Inferior parietal cortex (tissue), 1 donor: ENCODE measurements around the gene CLSTN2.
A peak's percentile ranks its signal among the peaks of the same experiment; 100 is the strongest.

ENCODE experiments used
- DNase-seq: peaks from one replicate; pipeline ENCODE4 v3.0.0-alpha.2; 2016; ENCODE audit errors: extremely low spot score

The CLSTN2 gene

GRCh38 chr3:140093742-140094141 lies 158.8 kb downstream of the CLSTN2 start:
- peak; percentile 61 for DNase-seq

DNA sequence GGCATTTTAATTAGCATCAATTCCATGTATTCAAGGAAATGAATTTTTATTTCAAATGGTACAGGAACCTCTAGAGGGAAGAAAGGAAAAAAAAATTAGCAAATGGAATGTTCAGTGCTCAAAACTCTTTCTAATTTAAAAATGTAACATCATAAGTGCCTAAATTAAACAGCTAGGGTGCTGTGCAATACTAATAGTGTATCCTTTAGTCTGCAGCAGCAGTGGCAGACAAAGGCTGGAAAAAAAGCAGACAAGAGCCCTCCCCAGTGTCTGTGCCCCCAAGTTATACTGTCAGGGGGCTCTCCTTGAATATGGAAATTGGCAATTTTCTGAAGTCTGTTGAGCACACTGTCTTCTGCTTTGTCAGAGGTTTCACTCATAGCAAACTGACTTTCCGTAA lies 159.5 kb downstream of the CLSTN2 start:
- no peak for DNase-seq

- DNase-seq, result peak; percentile 21
These were observed 161.1 kb downstream of the CLSTN2 start for GRCh38 chr3:140096037-140096436.

DNA sequence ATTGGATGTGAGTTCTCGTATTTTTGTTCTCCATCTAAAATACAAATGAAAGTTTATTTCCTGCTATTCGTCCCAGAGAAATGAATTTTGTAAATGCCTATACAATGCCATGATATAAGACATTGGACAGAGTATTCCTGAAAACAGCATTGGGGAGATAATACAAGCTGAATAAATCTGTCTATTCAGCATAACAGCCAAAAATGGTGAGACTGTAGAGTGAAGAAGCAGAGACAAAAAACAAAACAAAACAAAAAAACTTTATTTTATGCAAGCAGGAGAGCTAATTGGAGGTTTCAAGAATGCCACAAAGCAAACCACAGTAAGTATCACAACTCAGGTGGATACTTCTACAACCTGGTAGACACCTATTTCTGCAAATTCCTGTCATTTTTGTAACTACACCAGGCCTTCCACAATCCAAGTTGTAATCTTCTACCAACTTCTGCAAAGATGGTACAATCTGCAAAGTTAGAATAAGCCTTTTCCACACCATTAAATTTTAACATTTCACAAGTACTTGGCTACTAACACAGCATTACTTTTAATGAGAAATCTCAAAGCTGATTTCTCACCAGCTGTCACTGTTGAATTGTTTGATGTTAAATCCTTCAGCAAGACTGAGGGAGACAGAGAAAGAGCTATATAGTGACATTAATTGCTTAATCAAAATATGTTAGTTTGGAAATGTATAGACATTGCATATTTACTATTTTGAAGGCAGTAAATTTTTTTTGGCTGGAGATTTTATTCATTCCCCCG lies 163.1 kb downstream of the CLSTN2 start:
- DNase-seq, result no peak

GRCh38 chr3:140100479-140100878 lies 165.5 kb downstream of the CLSTN2 start:
- DNase-seq, result no peak

DNA sequence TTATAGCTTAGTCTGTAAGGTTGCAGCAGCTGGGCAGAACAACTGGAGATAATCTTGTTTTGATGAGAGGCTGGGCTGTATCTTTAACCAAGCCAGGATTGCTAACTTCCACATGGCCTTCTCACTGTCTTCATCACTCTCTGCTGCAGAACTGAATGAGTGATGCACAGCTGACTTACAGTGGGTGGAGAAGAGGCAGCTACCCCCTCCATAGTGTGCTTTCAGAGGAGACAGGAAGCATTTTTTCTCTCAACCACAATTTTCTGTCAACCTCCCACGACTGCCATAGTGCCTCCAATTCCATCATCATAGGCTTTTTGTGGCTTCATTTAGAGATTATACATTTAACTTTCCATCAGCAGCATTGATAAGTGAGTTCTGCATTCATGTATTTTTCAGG lies 168.2 kb downstream of the CLSTN2 start:
- no peak for DNase-seq

GRCh38 chr3:140103986-140104645 lies 169.1 kb downstream of the CLSTN2 start:
- DNase-seq, result no peak

- no peak for DNase-seq
These were observed 179.2 kb downstream of the CLSTN2 start for GRCh38 chr3:140113996-140114788.

DNA sequence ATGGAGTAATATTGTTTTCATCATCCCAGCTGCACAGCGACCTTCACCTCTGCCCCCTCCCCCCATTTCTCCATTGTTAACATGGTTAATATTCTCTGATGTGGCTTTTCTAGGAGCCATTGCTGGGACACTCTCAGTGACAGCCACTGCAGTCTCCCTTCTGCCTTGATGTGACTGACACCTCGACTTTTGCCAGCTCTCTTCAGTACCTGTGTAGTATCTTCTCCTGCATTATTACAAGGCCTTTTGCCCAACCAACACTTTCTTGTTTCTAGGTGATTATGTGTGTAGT lies 179.8 kb downstream of the CLSTN2 start:
- DNase-seq, result no peak

DNA sequence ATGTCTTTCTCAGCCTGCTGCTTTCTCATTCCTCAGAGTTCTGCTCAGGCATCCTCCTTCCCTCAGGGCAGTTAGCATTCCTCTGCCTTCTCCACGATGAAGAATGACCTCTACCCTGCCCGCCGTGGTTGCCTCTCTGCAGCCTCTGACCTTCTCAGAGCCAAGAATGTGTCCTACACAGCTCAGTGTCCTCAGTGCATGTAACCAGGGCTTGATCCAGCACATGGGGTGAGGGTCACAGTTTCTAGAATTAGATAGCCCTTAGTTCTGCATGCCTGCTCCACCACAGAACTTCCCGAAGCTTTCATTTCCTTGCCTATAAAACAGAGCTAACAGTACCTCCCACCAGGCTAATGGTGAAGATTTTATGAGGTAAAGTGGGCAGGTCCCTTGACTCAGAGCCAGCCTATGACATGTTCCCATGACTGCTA lies 182.1 kb downstream of the CLSTN2 start:
- DNase-seq, result no peak

- DNase-seq, result no peak
These were observed 187.2 kb downstream of the CLSTN2 start for GRCh38 chr3:140122183-140122582.

DNA sequence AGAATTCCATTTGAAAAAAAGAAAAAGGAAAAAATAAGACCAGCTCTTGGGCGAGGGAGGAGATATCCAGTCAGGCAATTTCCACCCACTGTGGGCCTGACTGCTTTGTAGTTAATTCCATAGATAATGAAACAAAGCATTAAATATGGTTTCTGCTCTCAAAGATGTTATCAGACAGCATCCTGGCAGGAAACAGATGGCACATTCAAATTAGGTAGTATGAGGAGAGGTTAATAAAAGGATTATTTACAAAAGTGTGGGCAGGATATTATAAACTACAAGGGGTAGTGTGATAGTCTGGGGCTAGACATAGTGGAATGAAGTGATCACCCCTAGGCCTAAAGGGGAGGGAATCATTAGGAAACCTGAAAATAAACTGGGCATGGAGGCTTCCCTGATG lies 193.2 kb downstream of the CLSTN2 start:
- DNase-seq, result no peak

DNA sequence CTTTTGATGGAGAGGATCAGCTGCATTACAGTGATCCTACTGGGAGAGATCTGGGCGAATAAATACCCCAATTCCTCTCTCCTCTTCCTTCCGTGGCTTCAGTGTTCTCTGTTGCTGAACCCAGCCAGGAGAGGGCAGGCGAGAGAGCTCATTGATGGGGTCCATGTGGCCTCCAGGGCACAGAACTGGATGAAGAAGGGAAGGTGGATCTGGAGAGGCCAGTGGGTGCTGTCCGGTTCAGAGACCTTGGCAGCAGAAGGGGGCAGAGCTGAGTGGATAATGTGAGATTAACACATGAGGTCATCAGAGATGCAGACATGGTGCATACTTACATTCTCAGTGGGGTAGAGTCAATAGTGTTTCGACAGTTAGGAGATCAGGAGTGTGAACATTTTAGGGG lies 193.6 kb downstream of the CLSTN2 start:
- peak; percentile 43 for DNase-seq

DNA sequence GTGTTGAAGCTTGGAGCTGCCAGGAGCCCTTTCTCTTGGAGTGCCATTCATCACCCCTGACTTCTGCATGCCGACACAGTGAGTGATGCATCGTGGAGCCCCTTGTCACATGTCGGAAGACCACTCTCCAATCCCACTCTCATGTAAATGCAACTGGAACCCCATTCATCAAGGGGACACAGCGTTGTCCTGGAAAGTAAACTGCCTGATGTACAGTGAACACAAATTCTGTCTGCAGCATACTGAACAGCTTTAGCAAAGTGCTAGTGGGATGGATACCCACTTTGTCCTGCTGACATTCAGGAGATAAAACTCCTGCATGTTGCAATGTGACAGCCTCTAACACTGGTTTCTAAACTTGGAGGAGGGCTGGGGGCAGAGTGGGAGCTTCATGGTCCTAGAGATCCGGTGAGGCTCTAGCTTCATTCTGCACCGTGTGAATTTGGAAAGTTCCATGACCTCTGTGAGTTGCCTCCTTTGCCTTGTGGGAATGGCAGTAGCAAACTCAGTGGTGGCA lies 194.8 kb downstream of the CLSTN2 start:
- no peak for DNase-seq

GRCh38 chr3:140131895-140132294 lies 196.9 kb downstream of the CLSTN2 start:
- DNase-seq, result no peak

- DNase-seq, result no peak
These were observed 199.4 kb downstream of the CLSTN2 start for GRCh38 chr3:140134231-140134965.

DNA sequence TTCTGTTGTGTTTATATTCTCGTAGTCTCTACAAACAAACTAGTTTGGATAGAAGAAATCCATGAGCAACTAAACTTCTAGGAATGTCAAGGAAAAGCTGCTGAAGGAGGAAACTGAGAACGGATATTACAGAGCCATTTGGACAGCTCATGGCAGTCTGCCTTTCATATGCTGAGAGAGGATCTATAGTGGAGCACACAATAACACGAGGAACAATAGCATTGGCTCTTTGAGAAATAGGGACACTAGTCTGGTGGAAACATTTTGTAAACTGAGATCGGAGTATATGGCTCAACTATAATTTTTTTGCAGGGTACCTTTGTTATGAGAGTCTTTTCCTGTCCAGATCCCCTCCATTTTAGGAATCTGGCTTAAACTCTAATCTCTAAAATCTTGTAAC lies 200.5 kb downstream of the CLSTN2 start:
- no peak for DNase-seq

DNA sequence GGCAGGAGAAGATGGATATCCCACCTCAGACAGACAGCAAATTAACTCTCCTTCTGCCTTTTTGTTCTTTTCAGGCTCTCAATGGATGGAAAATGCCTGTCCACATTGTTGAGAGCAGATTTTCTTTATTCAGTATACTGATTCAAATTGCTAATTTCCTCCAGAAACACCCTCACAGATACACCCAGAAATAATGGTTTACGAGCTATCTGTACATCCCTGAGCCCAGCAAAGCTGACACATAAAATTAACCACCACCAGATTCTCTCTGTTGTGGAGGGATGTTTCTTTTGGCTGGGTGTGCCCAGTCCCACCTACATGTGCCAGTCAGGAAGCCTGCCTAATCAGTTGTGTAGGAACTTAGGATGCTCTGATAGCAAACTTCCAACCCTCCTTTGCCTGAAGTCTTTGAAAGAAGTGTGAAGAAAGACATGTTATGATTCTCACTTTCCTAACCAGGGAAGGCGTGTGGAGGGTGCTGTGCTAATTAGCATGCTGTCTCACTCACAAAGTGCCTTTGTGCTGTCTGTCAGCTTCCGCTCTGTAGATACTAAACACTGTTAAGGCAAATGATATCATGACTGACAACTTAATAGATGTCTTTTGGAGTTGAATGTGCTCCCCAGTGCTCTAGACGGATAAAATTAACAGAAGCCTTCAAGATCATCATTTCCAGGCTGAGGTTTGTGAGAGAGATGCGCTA lies 208.5 kb downstream of the CLSTN2 start:
- peak; percentile 58 for DNase-seq

- DNase-seq, result peak; percentile 25
These were observed 210.5 kb downstream of the CLSTN2 start for GRCh38 chr3:140145528-140145927.

GRCh38 chr3:140146668-140147067 lies 211.7 kb downstream of the CLSTN2 start:
- no peak for DNase-seq

- DNase-seq, result no peak
These were observed 213.0 kb downstream of the CLSTN2 start for GRCh38 chr3:140147965-140148490.
